Measurements from ENCODE around the gene PTOV1.

Gene PTOV1

GRCh38 chr19:49848938-49849337 is 2.0 kb upstream of the PTOV1 start:
- no peak for TF ChIP-seq CTCF (IDR thresholded peaks at IDR 0.05; ENCODE audit: control insufficient read depth, insufficient read depth, low read depth, low read length, missing control alignments)
- DNase-seq (ENCODE audit: low read depth), result no peak
- H3K4me3 ChIP-seq (ENCODE audit: control insufficient read depth, low read depth, low read length), result no peak overlapping the region

GRCh38 chr19:49849433-49850220 is 1.3 kb upstream of the PTOV1 start:
- no peak overlapping the region for H3K4me3 ChIP-seq (ENCODE audit: control insufficient read depth, low read depth, low read length)
- DNase-seq (ENCODE audit: low read depth), result no peak
- no peak for TF ChIP-seq CTCF (IDR thresholded peaks at IDR 0.05; ENCODE audit: control insufficient read depth, insufficient read depth, low read depth, low read length, missing control alignments)

- peak overlapping the region; percentile 87 for H3K4me3 ChIP-seq (ENCODE audit: control insufficient read depth, low read depth, low read length)
- no peak for TF ChIP-seq CTCF (IDR thresholded peaks at IDR 0.05; ENCODE audit: control insufficient read depth, insufficient read depth, low read depth, low read length, missing control alignments)
- no peak for DNase-seq (ENCODE audit: low read depth)
These were observed 805 bp upstream of the PTOV1 start for GRCh38 chr19:49850221-49850486.

GRCh38 chr19:49851456-49852259 is 699 bp downstream of the PTOV1 start:
- peak overlapping the region; percentile 87 for H3K4me3 ChIP-seq (ENCODE audit: control insufficient read depth, low read depth, low read length)
- no peak for DNase-seq (ENCODE audit: low read depth)
- TF ChIP-seq CTCF (IDR thresholded peaks at IDR 0.05; ENCODE audit: control insufficient read depth, insufficient read depth, low read depth, low read length, missing control alignments), result no peak

GRCh38 chr19:49852631-49853126 is 1.7 kb downstream of the PTOV1 start:
- no peak for TF ChIP-seq CTCF (IDR thresholded peaks at IDR 0.05; ENCODE audit: control insufficient read depth, insufficient read depth, low read depth, low read length, missing control alignments)
- DNase-seq (ENCODE audit: low read depth), result no peak
- peak overlapping the region; percentile 87 for H3K4me3 ChIP-seq (ENCODE audit: control insufficient read depth, low read depth, low read length)

- TF ChIP-seq CTCF (IDR thresholded peaks at IDR 0.05; ENCODE audit: control insufficient read depth, insufficient read depth, low read depth, low read length, missing control alignments), result no peak
- no peak for DNase-seq (ENCODE audit: low read depth)
- H3K4me3 ChIP-seq (ENCODE audit: control insufficient read depth, low read depth, low read length), result no peak overlapping the region
These were observed 3.0 kb downstream of the PTOV1 start for GRCh38 chr19:49853852-49854377.
